ENCODE data around the gene MAP3K10.
"Not testable (repeated sequence)": the region's sequence is repeated elsewhere in the genome, so short reads cannot be mapped to it uniquely, and the experiment has no call there.

DNA sequence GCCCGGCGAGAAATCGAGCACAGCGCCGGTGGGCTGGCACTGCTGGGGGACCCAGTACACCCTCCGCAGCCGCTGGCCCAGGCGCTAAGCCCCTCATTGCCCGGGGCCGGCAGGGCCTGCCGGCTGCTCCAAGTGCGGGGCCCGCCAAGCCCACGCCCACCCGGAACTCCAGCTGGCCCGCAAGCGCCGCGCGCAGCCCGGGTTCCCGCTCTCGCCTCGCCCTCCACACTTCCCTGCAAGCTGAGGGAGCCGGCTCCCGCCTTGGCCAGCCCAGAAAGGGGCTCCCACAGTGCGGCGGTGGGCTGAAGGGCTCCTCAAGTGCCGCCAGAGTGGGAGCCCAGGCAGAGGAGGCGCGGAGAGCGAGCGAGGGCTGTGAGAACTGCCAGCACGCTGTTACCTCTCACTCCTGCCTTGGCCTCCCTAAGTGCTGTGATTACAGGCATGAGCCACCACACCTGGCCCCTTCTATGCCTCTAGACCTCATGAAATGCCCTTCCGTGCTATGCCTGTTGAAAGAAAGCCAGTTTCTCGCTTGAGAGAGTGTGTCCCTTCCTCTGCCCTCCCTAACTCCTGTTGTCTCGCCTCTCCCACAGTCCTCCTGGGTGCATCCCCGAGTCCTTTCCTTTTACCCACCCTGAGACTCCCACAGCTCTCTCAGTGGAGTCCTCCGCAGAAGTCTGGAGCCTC lies 20.8 kb upstream of the MAP3K10 start:
- not testable (repeated sequence) for TF ChIP-seq EZH2 (IDR thresholded peaks at IDR 0.05; ENCODE audit: low read depth)
- TF ChIP-seq, protein P1, sequence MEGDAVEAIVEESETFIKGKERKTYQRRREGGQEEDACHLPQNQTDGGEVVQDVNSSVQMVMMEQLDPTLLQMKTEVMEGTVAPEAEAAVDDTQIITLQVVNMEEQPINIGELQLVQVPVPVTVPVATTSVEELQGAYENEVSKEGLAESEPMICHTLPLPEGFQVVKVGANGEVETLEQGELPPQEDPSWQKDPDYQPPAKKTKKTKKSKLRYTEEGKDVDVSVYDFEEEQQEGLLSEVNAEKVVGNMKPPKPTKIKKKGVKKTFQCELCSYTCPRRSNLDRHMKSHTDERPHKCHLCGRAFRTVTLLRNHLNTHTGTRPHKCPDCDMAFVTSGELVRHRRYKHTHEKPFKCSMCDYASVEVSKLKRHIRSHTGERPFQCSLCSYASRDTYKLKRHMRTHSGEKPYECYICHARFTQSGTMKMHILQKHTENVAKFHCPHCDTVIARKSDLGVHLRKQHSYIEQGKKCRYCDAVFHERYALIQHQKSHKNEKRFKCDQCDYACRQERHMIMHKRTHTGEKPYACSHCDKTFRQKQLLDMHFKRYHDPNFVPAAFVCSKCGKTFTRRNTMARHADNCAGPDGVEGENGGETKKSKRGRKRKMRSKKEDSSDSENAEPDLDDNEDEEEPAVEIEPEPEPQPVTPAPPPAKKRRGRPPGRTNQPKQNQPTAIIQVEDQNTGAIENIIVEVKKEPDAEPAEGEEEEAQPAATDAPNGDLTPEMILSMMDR (conservative IDR thresholded peaks at IDR 0.05) = not testable (repeated sequence)
